GM12878 (cell line): ENCODE data around the gene LPCAT2. TPM values are rescaled to one million over a fixed set of nuclear protein-coding genes. Genes with fewer than 3 reads are reported as not detected.
A peak's percentile ranks its signal among the peaks of the same experiment; 100 is the strongest.

Experiments used
- ATAC-seq: fragments of 200-7000 bp; cut with Tn5 transposase; 3 replicates; pipeline ENCODE4 v1.9.1; 2020; ENCODE audit warnings: mild to moderate bottlenecking, moderate library complexity
- BruUV-seq: library from RNA; stranded (reverse); fragments of 400-500 nt; replicated peaks from 2 replicates; lab custom pipeline; 2021; lab: Mats Ljungman, UMichigan
- CTCF ChIA-PET: fragments of 300-600 bp; sonication (Branson Sonifier 250); formaldehyde crosslinking; extraction: SDS; loops from one replicate; lab custom pipeline; 2021; ENCODE audit warnings: inconsistent platforms; lab: Yijun Ruan, JAX
- POLR2A ChIA-PET: fragments of 350-600 bp; formaldehyde crosslinking; extraction: SDS; loops from one replicate; lab custom pipeline; 2021; ENCODE audit warnings: inconsistent platforms; lab: Charles Lee
- RAD21 ChIA-PET: fragments of 300-600 bp; sonication (Branson Sonifier 250); formaldehyde crosslinking; loops from one replicate; lab custom pipeline; 2023; ENCODE audit warnings: antibody characterized with exemption; ENCODE audit not compliant: unreplicated experiment; lab: Charles Lee
- SMC1A ChIA-PET: fragments of 300-600 bp; sonication (Branson Sonifier 250); formaldehyde crosslinking; loops from one replicate; lab custom pipeline; 2023; ENCODE audit not compliant: unreplicated experiment, uncharacterized antibody; lab: Charles Lee
- DNase-seq: peaks from one replicate; pipeline ENCODE4 v3.0.0-alpha.2; 2011; ENCODE audit warnings: low read depth, low spot score
- FAIRE-seq: peaks from 3 replicates; lab custom pipeline; 2011; peaks lifted over from hg19 to GRCh38; lab: Jason Lieb, UNC
- H2AFZ ChIP-seq: 2 replicates; pipeline ENCODE4 v1.6.0; 2011; ENCODE audit warnings: low read depth, low read length, control low read depth; ENCODE audit not compliant: control insufficient read depth
- H3K27ac ChIP-seq: 2 replicates; pipeline ENCODE4 v1.5.1; 2011; ENCODE audit warnings: control low read depth; ENCODE audit not compliant: control insufficient read depth, insufficient read depth
- H3K27me3 ChIP-seq, 2 experiments: replicated peaks in 1 of 2; 2 replicates each; pipeline versions ENCODE4 v1.6.0 to v1.6.1; 2011; ENCODE audit warnings: low read length in 1 of 2; ENCODE audit not compliant: control insufficient read depth in 2 of 2, insufficient read depth in 2 of 2
- H3K36me3 ChIP-seq, 2 experiments: 2 replicates each; pipeline ENCODE4 v1.5.1; 2011; ENCODE audit warnings: low read length in 1 of 2; ENCODE audit not compliant: control insufficient read depth in 2 of 2, insufficient read depth in 2 of 2
- H3K4me1 ChIP-seq: 2 replicates; pipeline ENCODE4 v1.6.1; 2011; ENCODE audit warnings: mild to moderate bottlenecking, low read length, moderate library complexity, mixed read lengths; ENCODE audit not compliant: control insufficient read depth, insufficient read depth
- H3K4me2 ChIP-seq: 2 replicates; pipeline ENCODE4 v1.6.0; 2011; ENCODE audit warnings: control low read depth; ENCODE audit not compliant: control insufficient read depth, insufficient read depth
- H3K4me3 ChIP-seq: fragments of 200-600 bp; sonication (generic); 2 replicates; pipeline ENCODE4 v1.5.1; 2016
- H3K79me2 ChIP-seq: 2 replicates; pipeline ENCODE4 v1.6.0; 2011; ENCODE audit warnings: low read length; ENCODE audit not compliant: control insufficient read depth, insufficient read depth
- H3K9ac ChIP-seq: 2 replicates; pipeline ENCODE4 v1.8.0; 2011; ENCODE audit warnings: low read length, control low read depth, mixed read lengths; ENCODE audit not compliant: control insufficient read depth, insufficient read depth
- H3K9me3 ChIP-seq: replicated peaks from 3 replicates; pipeline ENCODE4 v1.5.1; 2011; ENCODE audit warnings: mild to moderate bottlenecking, low read length; ENCODE audit not compliant: control insufficient read depth, insufficient read depth
- H4K20me1 ChIP-seq: 2 replicates; pipeline ENCODE4 v1.6.0; 2011; ENCODE audit not compliant: control insufficient read depth, insufficient read depth
- GABPA ChIP-seq: IDR thresholded peaks from 2 replicates; pipeline ENCODE4 v1.6.1; 2014; ENCODE audit warnings: antibody characterized with exemption, low read depth, mild to moderate bottlenecking, inconsistent platforms
- RB1 ChIP-seq: fragments of 450-650 bp; formaldehyde crosslinking; IDR thresholded peaks from 2 replicates; pipeline ENCODE4 v1.6.1; 2017; ENCODE audit warnings: mild to moderate bottlenecking, borderline replicate concordance
- ZSCAN29 ChIP-seq: fragments of 450-650 bp; IDR thresholded peaks from 2 replicates; pipeline ENCODE4 v1.6.1; 2017; ENCODE audit warnings: mild to moderate bottlenecking, moderate library complexity
- WGBS: methylation state at CpG from one replicate; pipeline ENCODE4 v1.1.6; 2016; ENCODE audit warnings: low lambda C conversion rate; ENCODE audit not compliant: insufficient replicate concordance, insufficient coverage; ENCODE audit errors: missing lambda C conversion rate; 5-methylcytosine and 5-hydroxymethylcytosine counted together
- in situ Hi-C: fragments of 300-500 bp; cut with MboI; formaldehyde crosslinking; loops from 9 replicates; pipeline ENCODE4 v1.14.3; 2018; ENCODE audit warnings: mixed read lengths
- intact Hi-C: fragments of 100-400 bp; cut with micrococcal nuclease; formaldehyde crosslinking; loops from one replicate; pipeline ENCODE4 v1.14.2; 2022; ENCODE audit not compliant: unreplicated experiment
- polyA plus RNA-seq, 11 experiments: library from polyadenylated mRNA; depleted of rRNA in 4 of 11; unstranded in 6 of 11; stranded (reverse) in 5 of 11; fragments of >200 nt; fragmentation: Nextera tagmentation in 4 of 11; fragmentation: Illumina TruSeq in 1 of 11; extraction: Ambion mirVana in 4 of 11; extraction: Trizol in 1 of 11; gene quantifications; 1 replicate in 1 of 11; 2 replicates in 10 of 11; pipeline versions ENCODE4 v1.2.1 to v1.2.3, GENCODE V29; 2011 to 2016; ENCODE audit warnings: inconsistent platforms in 2 of 11, missing spikeins in 2 of 11, low read depth in 1 of 11
- total RNA-seq, 4 experiments: library from RNA; depleted of rRNA in 3 of 4; stranded (reverse); fragments of >200 nt in 3 of 4; fragmentation: Illumina TruSeq in 1 of 4; extraction: Trizol in 1 of 4; gene quantifications; 2 replicates each; pipeline versions ENCODE4 v1.2.1 to v1.2.3, GENCODE V29; 2013 to 2021
- TF ChIP-seq, protein P1 (sequence below): fragments of 450-650 bp; IDR thresholded peaks from 2 replicates; pipeline ENCODE4 v1.6.1; 2016; ENCODE audit warnings: mild to moderate bottlenecking

Gene LPCAT2
- total and polyA plus RNA-seq, 10 of the 15 experiments (the other 5 are each of a cell fraction or from before 2014, with no cell fraction given): 0.01 TPM; not detected in 9

- H2AFZ ChIP-seq: no peak overlapping the region
- RAD21 ChIA-PET: interaction anchor here (0.6 to 2.5 kb wide), 15 partner anchors 8 to 1918 kb away, joined by 3 to 33 read pairs (median 4); no protein-coding TSS in a partner anchor
- DNase-seq (no peak), ATAC-seq (no peak), FAIRE-seq (no peak)
- CTCF ChIA-PET: interaction anchor here (0.6 to 3.6 kb wide), 52 partner anchors 8 to 1915 kb away, joined by 3 to 104 read pairs (median 4); no protein-coding TSS in a partner anchor
- no peaks in the 10 kb centered on the region; a peak in 2 of 4 replicates for H3K27me3 ChIP-seq
- no peaks in the 10 kb centered on the region for H3K79me2 ChIP-seq
- no peaks in the 10 kb centered on the region for H3K9me3 ChIP-seq
- H3K9ac ChIP-seq: no peak overlapping the region
- H3K4me2 ChIP-seq: no peak overlapping the region
- SMC1A ChIA-PET: interaction anchor here (0.7 to 3.2 kb wide), 27 partner anchors 8 to 1914 kb away, joined by 3 to 28 read pairs (median 4); no protein-coding TSS in a partner anchor
- H3K4me1 ChIP-seq: no peaks in the 10 kb centered on the region
- no peaks in the 10 kb centered on the region for H4K20me1 ChIP-seq
- intact Hi-C loops: loop anchor here (2.0 to 10.0 kb wide), 3 partner anchors 78 to 1910 kb away; no protein-coding TSS in a partner anchor
- POLR2A ChIA-PET: no interaction called here
- no TSS peak for BruUV-seq
- H3K4me3 ChIP-seq: no peak overlapping the region
- no peak overlapping the region for H3K27ac ChIP-seq
- no peaks in the 10 kb centered on the region for H3K36me3 ChIP-seq
- in situ Hi-C loops: loop anchor here (10.0 kb wide), 1 partner anchor 850 kb away; no protein-coding TSS in a partner anchor
- 35% methylated on average over 4 of the region's 4 CpGs for WGBS
- TF ChIP-seq RB1: no peak
- no peak for TF ChIP-seq GABPA
- no peak for TF ChIP-seq ZSCAN29
- TF ChIP-seq, protein P1, sequence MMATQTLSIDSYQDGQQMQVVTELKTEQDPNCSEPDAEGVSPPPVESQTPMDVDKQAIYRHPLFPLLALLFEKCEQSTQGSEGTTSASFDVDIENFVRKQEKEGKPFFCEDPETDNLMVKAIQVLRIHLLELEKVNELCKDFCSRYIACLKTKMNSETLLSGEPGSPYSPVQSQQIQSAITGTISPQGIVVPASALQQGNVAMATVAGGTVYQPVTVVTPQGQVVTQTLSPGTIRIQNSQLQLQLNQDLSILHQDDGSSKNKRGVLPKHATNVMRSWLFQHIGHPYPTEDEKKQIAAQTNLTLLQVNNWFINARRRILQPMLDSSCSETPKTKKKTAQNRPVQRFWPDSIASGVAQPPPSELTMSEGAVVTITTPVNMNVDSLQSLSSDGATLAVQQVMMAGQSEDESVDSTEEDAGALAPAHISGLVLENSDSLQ: peak; percentile 32; the same call in 1 of the 2 replicates
Measured at GRCh38 chr16:55464375-55464774, 44.5 kb upstream of the LPCAT2 start.
